Progenitor cell of endocrine pancreas (in vitro differentiated cells): Measurements from ENCODE around the gene ROBO2. TPM values are rescaled to one million over a fixed set of nuclear protein-coding genes. Genes with fewer than 3 reads are reported as not detected.

Experiments used
- DNase-seq: peaks from one replicate; pipeline ENCODE4 v3.0.0; 2021; ENCODE audit warnings: low spot score; ENCODE audit not compliant: unreplicated experiment
- H3K27ac Mint-ChIP-seq: 2 replicates; pipeline ENCODE4 v1.8.0; 2021; ENCODE audit warnings: mild to moderate bottlenecking, moderate library complexity, mixed read lengths
- H3K27me3 Mint-ChIP-seq: 2 replicates; pipeline ENCODE4 v1.8.0; 2021; ENCODE audit warnings: mixed read lengths
- H3K36me3 Mint-ChIP-seq: 2 replicates; pipeline ENCODE4 v1.8.0; 2022; ENCODE audit warnings: mixed read lengths; ENCODE audit not compliant: insufficient read depth
- H3K4me1 Mint-ChIP-seq: 2 replicates; pipeline ENCODE4 v1.8.0; 2021; ENCODE audit warnings: low read depth, mixed read lengths
- H3K4me3 Mint-ChIP-seq: 2 replicates; pipeline ENCODE4 v1.8.0; 2021; ENCODE audit warnings: low read depth, mild to moderate bottlenecking, moderate library complexity, mixed read lengths
- H3K9me3 Mint-ChIP-seq: 2 replicates; pipeline ENCODE4 v1.8.0; 2021; ENCODE audit warnings: low read depth, mixed read lengths
- total RNA-seq: library from RNA; stranded (reverse); gene quantifications from 2 replicates; pipeline ENCODE4 v1.2.1, GENCODE V29; 2021
- TF ChIP-seq, protein P1 (sequence below): fragments of 200-600 bp; sonication (generic); IDR thresholded peaks from one replicate; pipeline ENCODE4 v1.5.0; 2021; ENCODE audit warnings: antibody characterized with exemption, mild to moderate bottlenecking; ENCODE audit not compliant: unreplicated experiment

Gene ROBO2
- total RNA-seq, 1 donor from 2014 or later: 75.2 TPM

DNA sequence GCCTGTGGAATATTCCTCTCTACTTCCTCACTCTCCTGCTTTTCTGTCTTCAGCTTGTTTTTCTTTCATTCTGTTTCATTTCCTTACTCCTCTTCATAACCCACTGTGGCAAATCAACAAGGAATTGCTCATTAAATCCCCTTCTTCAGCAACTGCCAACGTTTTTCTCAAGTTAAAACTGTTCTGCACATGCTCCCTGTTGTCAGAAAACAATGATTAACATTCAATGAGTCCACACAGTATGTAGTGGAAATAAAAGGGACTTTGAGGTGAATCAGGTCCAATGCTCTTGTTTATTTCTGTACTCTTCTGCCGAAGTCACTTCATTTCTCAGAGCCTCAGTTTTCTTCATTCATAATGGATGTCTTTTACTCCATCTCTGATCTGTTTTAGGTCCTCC, 11.9 kb upstream of the ROBO2 start:
- no peak overlapping the region for H3K27ac Mint-ChIP-seq
- H3K9me3 Mint-ChIP-seq: peaks cover 3% of the 10 kb centered on the region
- no peak for DNase-seq
- H3K4me3 Mint-ChIP-seq: no peak overlapping the region
- H3K4me1 Mint-ChIP-seq: peaks cover 9% of the 10 kb centered on the region
- H3K27me3 Mint-ChIP-seq: no peaks in the 10 kb centered on the region
- TF ChIP-seq, protein P1, sequence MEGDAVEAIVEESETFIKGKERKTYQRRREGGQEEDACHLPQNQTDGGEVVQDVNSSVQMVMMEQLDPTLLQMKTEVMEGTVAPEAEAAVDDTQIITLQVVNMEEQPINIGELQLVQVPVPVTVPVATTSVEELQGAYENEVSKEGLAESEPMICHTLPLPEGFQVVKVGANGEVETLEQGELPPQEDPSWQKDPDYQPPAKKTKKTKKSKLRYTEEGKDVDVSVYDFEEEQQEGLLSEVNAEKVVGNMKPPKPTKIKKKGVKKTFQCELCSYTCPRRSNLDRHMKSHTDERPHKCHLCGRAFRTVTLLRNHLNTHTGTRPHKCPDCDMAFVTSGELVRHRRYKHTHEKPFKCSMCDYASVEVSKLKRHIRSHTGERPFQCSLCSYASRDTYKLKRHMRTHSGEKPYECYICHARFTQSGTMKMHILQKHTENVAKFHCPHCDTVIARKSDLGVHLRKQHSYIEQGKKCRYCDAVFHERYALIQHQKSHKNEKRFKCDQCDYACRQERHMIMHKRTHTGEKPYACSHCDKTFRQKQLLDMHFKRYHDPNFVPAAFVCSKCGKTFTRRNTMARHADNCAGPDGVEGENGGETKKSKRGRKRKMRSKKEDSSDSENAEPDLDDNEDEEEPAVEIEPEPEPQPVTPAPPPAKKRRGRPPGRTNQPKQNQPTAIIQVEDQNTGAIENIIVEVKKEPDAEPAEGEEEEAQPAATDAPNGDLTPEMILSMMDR: no peak
- no peaks in the 10 kb centered on the region for H3K36me3 Mint-ChIP-seq

DNA sequence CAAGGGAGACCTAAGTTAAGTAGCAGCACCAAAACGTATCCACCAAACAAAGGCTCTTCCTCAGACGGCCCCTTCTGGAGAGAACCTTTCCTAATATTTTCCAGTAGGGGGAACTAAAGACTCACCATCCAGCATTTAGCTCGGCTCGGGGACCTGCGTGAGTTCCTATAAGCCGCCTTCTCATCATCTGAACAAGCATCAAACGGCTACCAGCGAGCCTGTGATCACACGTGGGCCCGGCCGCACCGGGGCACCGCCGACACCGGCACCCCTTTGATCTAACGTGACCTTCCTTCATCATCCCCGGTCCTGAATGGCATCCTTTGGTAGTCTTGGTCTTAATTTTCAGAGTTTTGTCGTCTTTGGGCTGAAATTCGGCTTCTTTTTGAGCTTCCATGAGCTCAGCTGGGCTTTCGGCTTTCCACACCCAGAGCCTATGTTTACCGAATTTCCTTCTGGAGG, 1.4 kb upstream of the ROBO2 start:
- DNase-seq: peak; percentile 48
- Mint-ChIP-seq H3K27ac (peak overlapping the region; percentile 93), H3K36me3 (no peaks in the 10 kb centered on the region), H3K4me1 (peaks cover 24% of the 10 kb centered on the region), H3K9me3 (no peaks in the 10 kb centered on the region), H3K27me3 (no peaks in the 10 kb centered on the region), H3K4me3 (peak overlapping the region; percentile 83)
- TF ChIP-seq, protein P1: peak; percentile 80

DNA sequence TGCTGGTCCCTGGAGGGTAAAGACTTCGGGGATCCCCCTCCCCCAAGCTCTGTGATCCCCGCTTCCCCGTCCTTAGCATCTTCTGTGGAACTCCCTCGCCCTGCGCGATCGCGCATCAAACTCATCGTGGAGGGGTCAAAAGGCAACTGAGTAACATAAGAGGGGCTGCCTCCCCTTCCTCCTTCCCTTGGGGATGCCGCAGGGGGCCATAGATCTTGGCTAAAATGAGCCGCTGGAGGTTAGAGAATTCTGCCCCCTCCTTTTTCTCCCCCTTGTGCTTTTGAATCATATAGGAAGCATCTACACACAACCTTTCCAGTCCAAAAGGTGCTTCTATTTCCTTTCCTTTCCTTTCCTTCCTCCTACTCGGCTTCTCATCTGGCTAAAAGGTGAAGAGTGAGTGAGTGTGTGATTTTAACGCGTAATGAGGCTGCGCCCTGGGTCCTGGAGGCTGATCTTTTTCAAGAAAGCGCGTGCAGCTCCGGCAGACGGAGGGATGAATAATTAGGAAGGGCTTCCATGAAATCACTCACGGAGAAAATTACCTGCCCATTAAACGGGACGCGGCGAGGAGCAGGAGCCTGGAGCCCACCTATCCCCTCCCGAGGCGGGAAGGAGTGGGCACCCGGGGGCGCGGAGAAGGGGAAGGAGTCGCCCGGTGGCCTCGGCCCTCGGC, 831 bp upstream of the ROBO2 start:
- no peaks in the 10 kb centered on the region for H3K9me3 Mint-ChIP-seq
- DNase-seq: no peak

DNA sequence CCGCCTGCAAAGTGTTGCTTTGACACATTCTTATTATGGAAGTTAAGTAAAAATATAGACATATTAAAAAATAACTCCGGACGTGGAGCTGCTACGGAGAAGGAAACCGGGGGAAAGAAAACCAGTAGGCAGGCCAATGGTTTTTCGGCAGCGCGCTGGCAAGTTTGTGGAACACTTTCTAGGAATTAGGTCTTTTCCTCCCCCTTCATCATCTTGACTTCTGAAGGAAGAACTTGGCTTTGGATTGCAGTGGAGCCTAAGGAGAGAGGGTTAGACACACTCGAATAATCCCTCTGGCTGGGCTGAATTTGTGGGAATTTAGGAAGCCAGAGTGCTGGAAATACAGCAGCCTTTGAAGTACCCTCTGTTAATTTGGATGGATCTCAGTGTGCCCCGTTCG, 317 bp downstream of the ROBO2 start:
- TF ChIP-seq, protein P1: no peak
- no peaks in the 10 kb centered on the region for H3K27me3 Mint-ChIP-seq
- H3K27ac Mint-ChIP-seq: peak overlapping the region; percentile 62
- no peaks in the 10 kb centered on the region for H3K9me3 Mint-ChIP-seq
- peak overlapping the region; percentile 83 for H3K4me3 Mint-ChIP-seq
- peaks cover 3% of the 10 kb centered on the region for H3K36me3 Mint-ChIP-seq
- H3K4me1 Mint-ChIP-seq: peaks cover 29% of the 10 kb centered on the region
- no peak for DNase-seq

More for the DNA sequence above, 831 bp upstream of the ROBO2 start:
- Mint-ChIP-seq H3K36me3 (no peaks in the 10 kb centered on the region), H3K4me3 (peak overlapping the region; percentile 83), H3K27me3 (no peaks in the 10 kb centered on the region), H3K27ac (peak overlapping the region; percentile 93), H3K4me1 (peaks cover 26% of the 10 kb centered on the region)
- TF ChIP-seq, protein P1: no peak

DNA sequence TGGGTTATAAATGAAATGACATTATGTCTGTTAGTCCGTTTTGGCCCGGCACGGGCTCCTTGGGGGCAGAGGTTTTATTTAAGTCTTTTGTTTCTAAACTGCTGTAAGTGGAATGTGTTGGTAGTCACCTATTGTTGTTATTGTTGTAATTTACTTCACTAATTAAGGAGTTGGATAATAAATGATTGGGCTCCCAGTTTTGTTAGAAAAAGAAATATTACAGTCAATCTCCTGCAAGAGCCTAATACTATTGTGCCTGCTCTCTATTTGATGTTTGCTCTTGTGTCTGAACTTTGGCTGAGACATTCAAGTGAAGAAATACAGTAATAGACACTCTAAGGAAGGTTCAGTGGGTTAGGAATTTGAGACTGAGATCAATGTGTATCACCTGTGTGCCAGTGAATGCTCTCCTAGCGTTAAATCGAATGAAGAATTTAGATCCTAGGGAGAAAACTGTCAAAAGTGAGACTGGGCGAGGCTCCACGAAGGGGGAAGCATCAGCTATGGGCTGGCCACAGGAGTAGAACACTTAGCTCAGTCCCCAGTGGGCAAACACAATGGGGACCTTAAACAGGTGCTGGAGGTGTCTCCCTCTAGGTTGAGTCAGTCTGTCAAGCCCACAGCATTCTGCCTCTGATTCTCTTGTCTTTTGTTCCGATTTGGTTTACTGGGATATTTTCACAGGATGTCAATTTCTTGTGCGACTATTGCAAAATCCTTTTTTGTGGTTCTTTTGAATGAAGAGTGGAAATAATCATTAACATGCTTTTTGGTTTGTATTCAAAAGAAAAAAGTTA, 1.2 kb downstream of the ROBO2 start:
- no peaks in the 10 kb centered on the region for H3K27me3 Mint-ChIP-seq
- no peak for DNase-seq
- H3K36me3 Mint-ChIP-seq: peaks cover 3% of the 10 kb centered on the region
- peaks cover 29% of the 10 kb centered on the region for H3K4me1 Mint-ChIP-seq
- H3K27ac Mint-ChIP-seq: peak overlapping the region; percentile 62
- peak overlapping the region; percentile 83 for H3K4me3 Mint-ChIP-seq
- TF ChIP-seq, protein P1: no peak
- H3K9me3 Mint-ChIP-seq: no peaks in the 10 kb centered on the region
